ENCODE measurements around the gene MCOLN1. TPM values are rescaled to one million over a fixed set of nuclear protein-coding genes. Genes with fewer than 3 reads are reported as not detected.

MCOLN1 gene
- total and polyA plus RNA-seq, 5 donors from 2014 or later = 8.6 to 15.2 (median 12.0) TPM

DNA sequence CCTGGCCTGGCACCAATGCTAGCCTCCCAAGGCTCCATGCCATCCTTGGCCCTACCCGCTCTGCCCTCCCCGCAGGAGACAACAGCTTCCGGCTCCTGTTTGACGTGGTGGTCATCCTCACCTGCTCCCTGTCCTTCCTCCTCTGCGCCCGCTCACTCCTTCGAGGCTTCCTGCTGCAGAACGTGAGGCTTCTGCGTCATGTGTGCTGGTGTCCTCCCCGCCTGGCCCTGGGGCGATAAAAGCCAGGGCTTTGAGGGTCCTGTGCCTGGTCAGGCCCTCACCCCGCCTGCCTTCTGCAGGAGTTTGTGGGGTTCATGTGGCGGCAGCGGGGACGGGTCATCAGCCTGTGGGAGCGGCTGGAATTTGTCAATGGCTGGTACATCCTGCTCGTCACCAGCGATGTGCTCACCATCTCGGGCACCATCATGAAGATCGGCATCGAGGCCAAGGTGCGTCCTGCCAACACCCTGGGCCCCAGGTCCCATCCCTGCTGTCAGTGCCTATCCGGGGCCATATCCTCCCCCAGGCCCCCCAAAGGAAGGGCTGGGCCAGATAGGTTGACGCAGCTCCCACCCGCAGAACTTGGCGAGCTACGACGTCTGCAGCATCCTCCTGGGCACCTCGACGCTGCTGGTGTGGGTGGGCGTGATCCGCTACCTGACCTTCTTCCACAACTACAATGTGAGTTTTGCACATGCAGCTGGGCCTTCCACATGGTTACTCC, 6.3 kb downstream of the MCOLN1 start:
- no peak for DNase-seq
- H3K4me3 Mint-ChIP-seq = peak overlapping the region in 1 of 4 donors; percentile 38

DNA sequence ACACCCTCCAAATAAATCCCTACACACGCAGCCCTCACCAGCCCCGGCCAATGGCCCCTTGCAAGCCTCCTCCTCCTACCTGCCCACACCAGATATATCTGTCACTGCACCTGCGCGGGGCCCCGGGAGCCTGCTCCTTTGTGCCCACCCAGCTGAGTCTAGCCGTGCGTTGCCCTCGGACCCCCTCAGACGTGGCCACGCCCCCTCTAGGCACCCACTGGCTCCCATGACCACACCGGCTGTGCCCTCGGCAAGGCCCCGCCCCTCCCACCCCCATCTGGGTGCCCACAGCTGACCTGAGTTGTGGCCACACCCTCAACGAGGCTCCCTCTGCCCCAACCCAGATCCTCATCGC, 6.8 kb downstream of the MCOLN1 start:
- H3K4me3 Mint-ChIP-seq = peak overlapping the region in 1 of 4 donors; percentile 38
- no peak overlapping the region for H3K4me3 ChIP-seq (ENCODE audit: low read depth, low read length)
- H3K4me1 Mint-ChIP-seq = peaks cover 0 to 10% (median 1%) of the 10 kb centered on the region in 4 donors
- peaks cover 5% of the 10 kb centered on the region for H3K36me3 ChIP-seq (ENCODE audit: control insufficient read depth, insufficient read depth, low read length)
- H3K36me3 Mint-ChIP-seq = peaks cover 7% of the 10 kb centered on the region
- no peaks in the 10 kb centered on the region for H3K27me3 Mint-ChIP-seq
- no peak overlapping the region for H3K27ac ChIP-seq (ENCODE audit: insufficient read depth, low read length, poor library complexity, severe bottlenecking)
- H3K9me3 Mint-ChIP-seq = no peaks in the 10 kb centered on the region
- H3K27me3 ChIP-seq (ENCODE audit: control insufficient read depth, insufficient read depth, low read length) = no peaks in the 10 kb centered on the region
- peaks cover 9% of the 10 kb centered on the region for H3K4me1 ChIP-seq (ENCODE audit: control insufficient read depth, insufficient read depth, low read length, poor library complexity, severe bottlenecking)
- DNase-seq = no peak
- no peaks in the 10 kb centered on the region for H3K9me3 ChIP-seq (ENCODE audit: control insufficient read depth in 2 of 2, low read length in 2 of 2)
- no peak for ATAC-seq (ENCODE audit: low read depth in 2 of 2)
- H3K27ac Mint-ChIP-seq = no peak overlapping the region

More for the DNA sequence above, 6.3 kb downstream of the MCOLN1 start:
- H3K27ac Mint-ChIP-seq = no peak overlapping the region
- H3K27me3 ChIP-seq (ENCODE audit: control insufficient read depth, insufficient read depth, low read length) = no peaks in the 10 kb centered on the region
- H3K36me3 ChIP-seq (ENCODE audit: control insufficient read depth, insufficient read depth, low read length) = peaks cover 5% of the 10 kb centered on the region
- H3K27me3 Mint-ChIP-seq = no peaks in the 10 kb centered on the region
- ATAC-seq (ENCODE audit: low read depth in 2 of 2) = no peak
- no peak overlapping the region for H3K27ac ChIP-seq (ENCODE audit: insufficient read depth, low read length, poor library complexity, severe bottlenecking)
- H3K4me1 Mint-ChIP-seq = peaks cover 0 to 8% (median 2%) of the 10 kb centered on the region in 4 donors
- no peaks in the 10 kb centered on the region for H3K9me3 Mint-ChIP-seq
- H3K9me3 ChIP-seq (ENCODE audit: control insufficient read depth in 2 of 2, low read length in 2 of 2) = no peaks in the 10 kb centered on the region
- peaks cover 6% of the 10 kb centered on the region for H3K4me1 ChIP-seq (ENCODE audit: control insufficient read depth, insufficient read depth, low read length, poor library complexity, severe bottlenecking)
- H3K36me3 Mint-ChIP-seq = peaks cover 7% of the 10 kb centered on the region
- no peak overlapping the region for H3K4me3 ChIP-seq (ENCODE audit: low read depth, low read length)

GRCh38 chr19:7529610-7530490, 7.4 kb downstream of the MCOLN1 start:
- Mint-ChIP-seq H3K36me3 (peaks cover 7% of the 10 kb centered on the region), H3K9me3 (no peaks in the 10 kb centered on the region), H3K4me1 (peaks cover 0 to 14% (median 3%) of the 10 kb centered on the region in 4 donors), H3K27ac (peak overlapping the region in 1 of 3 donors; percentile 42), H3K27me3 (no peaks in the 10 kb centered on the region), H3K4me3 (peak overlapping the region in 2 of 4 donors; percentile 27 to 41)
- no peaks in the 10 kb centered on the region for H3K9me3 ChIP-seq (ENCODE audit: control insufficient read depth in 2 of 2, low read length in 2 of 2)
- H3K27me3 ChIP-seq (ENCODE audit: control insufficient read depth, insufficient read depth, low read length) = no peaks in the 10 kb centered on the region
- no peak overlapping the region for H3K4me3 ChIP-seq (ENCODE audit: low read depth, low read length)
- no peak for DNase-seq
- H3K27ac ChIP-seq (ENCODE audit: insufficient read depth, low read length, poor library complexity, severe bottlenecking) = no peak overlapping the region
- H3K36me3 ChIP-seq (ENCODE audit: control insufficient read depth, insufficient read depth, low read length) = peaks cover 5% of the 10 kb centered on the region
- no peak for ATAC-seq (ENCODE audit: low read depth in 2 of 2)
- peaks cover 15% of the 10 kb centered on the region for H3K4me1 ChIP-seq (ENCODE audit: control insufficient read depth, insufficient read depth, low read length, poor library complexity, severe bottlenecking)

DNA sequence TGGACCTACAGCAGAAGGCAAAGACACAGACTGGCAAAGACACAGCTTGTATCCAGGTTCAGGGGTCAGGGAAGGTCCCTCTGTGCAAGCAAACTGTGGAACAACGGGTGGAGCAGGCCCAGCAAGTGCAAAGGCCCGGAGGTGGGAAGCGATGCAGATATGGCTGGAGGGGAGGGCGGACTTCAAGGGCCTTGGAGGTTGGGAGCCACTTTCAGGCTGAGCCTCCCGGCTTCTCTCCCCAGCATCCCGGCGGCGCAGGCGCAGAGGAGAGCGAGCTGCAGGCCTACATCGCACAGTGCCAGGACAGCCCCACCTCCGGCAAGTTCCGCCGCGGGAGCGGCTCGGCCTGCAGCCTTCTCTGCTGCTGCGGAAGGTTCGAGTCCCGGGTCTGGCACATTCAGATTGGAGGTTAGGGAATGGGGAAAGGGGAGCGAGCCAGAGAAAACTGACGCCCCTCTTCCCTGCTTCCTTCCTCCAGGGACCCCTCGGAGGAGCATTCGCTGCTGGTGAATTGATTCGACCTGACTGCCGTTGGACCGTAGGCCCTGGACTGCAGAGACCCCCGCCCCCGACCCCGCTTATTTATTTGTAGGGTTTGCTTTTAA, 11.0 kb downstream of the MCOLN1 start:
- no peaks in the 10 kb centered on the region for H3K9me3 Mint-ChIP-seq
- peak overlapping the region in 2 of 3 donors; percentile 62 to 69 for H3K27ac Mint-ChIP-seq
- no peak for DNase-seq

DNA sequence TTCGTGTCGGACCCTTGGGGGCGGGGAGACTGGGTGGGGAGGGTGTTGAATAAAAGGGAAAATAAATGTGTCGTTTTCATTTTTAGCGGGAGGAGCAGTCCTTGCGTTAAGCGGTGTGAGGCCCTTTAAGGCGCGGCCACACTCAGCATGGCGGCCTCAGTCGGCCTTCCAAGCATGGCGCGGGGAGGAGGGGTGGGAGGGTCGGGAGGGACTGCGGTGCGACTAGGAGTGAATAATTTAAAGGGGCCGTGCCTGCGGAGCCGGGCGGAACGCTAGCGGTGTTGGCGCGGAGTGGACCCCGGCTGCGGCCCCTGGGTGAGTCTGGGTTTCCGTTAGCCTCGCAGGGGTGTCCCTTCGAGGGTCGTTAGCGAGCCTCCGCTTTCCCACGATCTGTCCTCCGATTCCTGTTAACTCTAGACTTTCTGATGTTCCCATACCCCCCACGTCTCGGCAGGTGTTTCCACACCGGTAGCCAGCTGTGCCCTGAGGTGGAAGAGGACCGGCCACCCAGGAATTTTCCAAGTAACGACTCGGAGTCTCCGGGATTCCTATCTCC, 11.6 kb downstream of the MCOLN1 start:
- no peaks in the 10 kb centered on the region for H3K9me3 ChIP-seq (ENCODE audit: control insufficient read depth in 2 of 2, low read length in 2 of 2)
- peaks cover 36% of the 10 kb centered on the region for H3K4me1 ChIP-seq (ENCODE audit: control insufficient read depth, insufficient read depth, low read length, poor library complexity, severe bottlenecking)
- H3K36me3 ChIP-seq (ENCODE audit: control insufficient read depth, insufficient read depth, low read length) = peaks cover 7% of the 10 kb centered on the region
- Mint-ChIP-seq H3K27ac (peak overlapping the region; percentile 56 to 91 (median 88)), H3K27me3 (no peaks in the 10 kb centered on the region), H3K4me3 (peak overlapping the region; percentile 94 to 100 (median 94)), H3K4me1 (peaks cover 4 to 32% (median 8%) of the 10 kb centered on the region in 4 donors), H3K36me3 (peaks cover 11% of the 10 kb centered on the region), H3K9me3 (no peaks in the 10 kb centered on the region)
- peak; percentile 81 to 93 (median 81) for DNase-seq
- H3K27me3 ChIP-seq (ENCODE audit: control insufficient read depth, insufficient read depth, low read length) = no peaks in the 10 kb centered on the region
- peak overlapping the region; percentile 76 for H3K27ac ChIP-seq (ENCODE audit: insufficient read depth, low read length, poor library complexity, severe bottlenecking)
- peak; percentile 61 to 63 for ATAC-seq (ENCODE audit: low read depth in 2 of 2)
- peak overlapping the region; percentile 86 for H3K4me3 ChIP-seq (ENCODE audit: low read depth, low read length)

More for the DNA sequence above, 11.0 kb downstream of the MCOLN1 start:
- Mint-ChIP-seq H3K27me3 (no peaks in the 10 kb centered on the region), H3K36me3 (peaks cover 7% of the 10 kb centered on the region), H3K4me3 (peak overlapping the region; percentile 94 to 100 (median 94)), H3K4me1 (peaks cover 4 to 32% (median 8%) of the 10 kb centered on the region in 4 donors)
- peaks cover 36% of the 10 kb centered on the region for H3K4me1 ChIP-seq (ENCODE audit: control insufficient read depth, insufficient read depth, low read length, poor library complexity, severe bottlenecking)
- H3K4me3 ChIP-seq (ENCODE audit: low read depth, low read length) = no peak overlapping the region
- H3K9me3 ChIP-seq (ENCODE audit: control insufficient read depth in 2 of 2, low read length in 2 of 2) = no peaks in the 10 kb centered on the region
- ATAC-seq (ENCODE audit: low read depth in 2 of 2) = no peak
- H3K36me3 ChIP-seq (ENCODE audit: control insufficient read depth, insufficient read depth, low read length) = peaks cover 5% of the 10 kb centered on the region
- no peaks in the 10 kb centered on the region for H3K27me3 ChIP-seq (ENCODE audit: control insufficient read depth, insufficient read depth, low read length)
- H3K27ac ChIP-seq (ENCODE audit: insufficient read depth, low read length, poor library complexity, severe bottlenecking) = peak overlapping the region; percentile 14

DNA sequence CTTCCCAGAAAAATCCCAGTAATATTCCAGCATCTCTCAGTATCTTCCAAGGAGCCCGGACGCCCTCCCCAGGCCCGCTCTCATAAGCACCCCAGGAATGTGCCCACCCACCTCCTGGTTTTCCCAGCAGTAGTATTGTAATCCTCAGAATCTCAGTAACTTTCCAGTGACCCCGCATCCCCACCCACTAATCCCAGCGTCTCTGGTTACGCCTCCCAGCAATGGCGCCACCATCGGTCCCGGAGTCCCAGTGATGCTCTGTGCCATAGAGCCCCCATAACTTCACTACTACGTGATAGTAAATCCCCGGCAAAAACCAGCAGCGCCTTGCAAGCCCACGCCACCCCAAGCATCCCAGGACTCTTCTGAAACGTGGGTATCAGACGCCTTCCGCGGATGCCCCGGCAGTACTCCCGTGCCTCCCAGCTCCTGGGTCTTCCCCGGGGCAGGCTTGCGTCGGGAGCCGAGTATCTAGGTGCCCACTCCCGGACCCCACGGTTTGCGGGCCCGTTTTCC, 12.2 kb downstream of the MCOLN1 start:
- peak overlapping the region; percentile 56 to 91 (median 88) for H3K27ac Mint-ChIP-seq
- Histone ChIP-seq H3K9me3 (ENCODE audit: control insufficient read depth in 2 of 2, low read length in 2 of 2) (no peaks in the 10 kb centered on the region), H3K4me1 (ENCODE audit: control insufficient read depth, insufficient read depth, low read length, poor library complexity, severe bottlenecking) (peaks cover 36% of the 10 kb centered on the region), H3K4me3 (ENCODE audit: low read depth, low read length) (peak overlapping the region; percentile 86), H3K36me3 (ENCODE audit: control insufficient read depth, insufficient read depth, low read length) (peaks cover 7% of the 10 kb centered on the region), H3K27ac (ENCODE audit: insufficient read depth, low read length, poor library complexity, severe bottlenecking) (peak overlapping the region; percentile 76), H3K27me3 (ENCODE audit: control insufficient read depth, insufficient read depth, low read length) (no peaks in the 10 kb centered on the region)
- peak overlapping the region; percentile 94 to 100 (median 94) for H3K4me3 Mint-ChIP-seq
- H3K9me3 Mint-ChIP-seq = no peaks in the 10 kb centered on the region
- H3K27me3 Mint-ChIP-seq = no peaks in the 10 kb centered on the region
- peaks cover 11% of the 10 kb centered on the region for H3K36me3 Mint-ChIP-seq
- DNase-seq (peak in 2 of 3 donors; percentile 15 to 52), ATAC-seq (ENCODE audit: low read depth in 2 of 2) (no peak)
- H3K4me1 Mint-ChIP-seq = peaks cover 4 to 32% (median 8%) of the 10 kb centered on the region in 4 donors

Measured in CD4-positive, CD25-positive, alpha-beta regulatory T cell (primary cell).